H9 (cell line): ENCODE measurements around the gene RERE. TPM values are rescaled to one million over a fixed set of nuclear protein-coding genes. Genes with fewer than 3 reads are reported as not detected.

Source experiments
- DNase-seq: peaks from one replicate; pipeline ENCODE4 v3.0.0-alpha.2; 2017
- H2AFZ ChIP-seq: one replicate; pipeline ENCODE4 v1.6.1; 2013; ENCODE audit warnings: mild to moderate bottlenecking, low read length, control low read depth, moderate library complexity
- H2AK5ac ChIP-seq: 2 replicates; pipeline ENCODE4 v1.6.1; 2013; ENCODE audit warnings: low read length, control low read depth, mixed read lengths; ENCODE audit not compliant: insufficient read length
- H2BK120ac ChIP-seq: one replicate; pipeline ENCODE4 v1.6.1; 2013; ENCODE audit warnings: low read depth, mild to moderate bottlenecking, low read length, control low read depth, inconsistent platforms; ENCODE audit not compliant: poor library complexity, severe bottlenecking
- H2BK12ac ChIP-seq: 2 replicates; pipeline ENCODE4 v1.6.1; 2013; ENCODE audit warnings: low read length, control low read depth, mixed read lengths, low read depth; ENCODE audit not compliant: insufficient read length
- H2BK15ac ChIP-seq: 2 replicates; pipeline ENCODE4 v1.6.1; 2013; ENCODE audit warnings: low read depth, low read length, control low read depth
- H2BK20ac ChIP-seq: one replicate; pipeline ENCODE4 v1.6.1; 2013; ENCODE audit warnings: low read depth, mild to moderate bottlenecking, low read length, control low read depth, inconsistent platforms; ENCODE audit not compliant: poor library complexity, severe bottlenecking
- H2BK5ac ChIP-seq: 2 replicates; pipeline ENCODE4 v1.6.1; 2013; ENCODE audit warnings: low read length, control low read depth, mixed read lengths; ENCODE audit not compliant: insufficient read length
- H3K14ac ChIP-seq: 2 replicates; pipeline ENCODE4 v1.6.1; 2013; ENCODE audit warnings: low read length, control low read depth; ENCODE audit not compliant: insufficient read depth
- H3K18ac ChIP-seq: 2 replicates; pipeline ENCODE4 v1.6.1; 2013; ENCODE audit warnings: low read depth, mild to moderate bottlenecking, mixed read lengths, low read length, control low read depth; ENCODE audit not compliant: insufficient read length
- H3K23ac ChIP-seq: 2 replicates; pipeline ENCODE4 v1.6.1; 2013; ENCODE audit warnings: low read length, control low read depth, mixed read lengths, low read depth; ENCODE audit not compliant: insufficient read length
- H3K23me2 ChIP-seq: 2 replicates; pipeline ENCODE4 v1.6.1; 2013; ENCODE audit warnings: low read depth, mild to moderate bottlenecking, mixed read lengths, low read length, control low read depth; ENCODE audit not compliant: insufficient read length, poor library complexity, severe bottlenecking
- H3K27ac ChIP-seq: 2 replicates; pipeline ENCODE4 v1.5.1; 2013; ENCODE audit warnings: low read length, control low read depth, mixed read lengths, low read depth; ENCODE audit not compliant: insufficient read length
- H3K27me3 ChIP-seq: 2 replicates; pipeline ENCODE4 v1.6.1; 2013; ENCODE audit warnings: low read length, control low read depth, inconsistent platforms; ENCODE audit not compliant: insufficient read depth
- H3K4ac ChIP-seq: 2 replicates; pipeline ENCODE4 v1.6.1; 2013; ENCODE audit warnings: low read depth, mild to moderate bottlenecking, control low read depth, inconsistent platforms, low read length, moderate library complexity
- H3K4me1 ChIP-seq: 2 replicates; pipeline ENCODE4 v1.6.1; 2013; ENCODE audit warnings: low read length, control low read depth, inconsistent platforms; ENCODE audit not compliant: insufficient read depth
- H3K4me2 ChIP-seq: 2 replicates; pipeline ENCODE4 v1.6.1; 2013; ENCODE audit warnings: low read length, control low read depth, mixed read lengths; ENCODE audit not compliant: insufficient read length, insufficient read depth
- H3K56ac ChIP-seq: 2 replicates; pipeline ENCODE4 v1.6.1; 2013; ENCODE audit warnings: low read depth, mild to moderate bottlenecking, mixed read lengths, low read length, control low read depth; ENCODE audit not compliant: insufficient read length
- H3K79me1 ChIP-seq: 2 replicates; pipeline ENCODE4 v1.6.1; 2013; ENCODE audit warnings: low read depth, mild to moderate bottlenecking, moderate library complexity, low read length, control low read depth, inconsistent platforms; ENCODE audit not compliant: insufficient read depth, poor library complexity, severe bottlenecking
- H3K79me2 ChIP-seq: 2 replicates; pipeline ENCODE4 v1.6.1; 2013; ENCODE audit warnings: low read length, control low read depth, inconsistent platforms; ENCODE audit not compliant: insufficient read depth
- H3K9ac ChIP-seq: 2 replicates; pipeline ENCODE4 v1.6.1; 2013; ENCODE audit warnings: low read length, control low read depth, mixed read lengths; ENCODE audit not compliant: insufficient read length; ENCODE audit errors: extremely low read depth
- H3K9me3 ChIP-seq: one replicate; pipeline ENCODE4 v1.6.1; 2013; ENCODE audit warnings: low read depth, low read length, inconsistent platforms; ENCODE audit not compliant: control insufficient read depth
- H3T11ph ChIP-seq: one replicate; pipeline ENCODE4 v1.6.1; 2013; ENCODE audit warnings: mild to moderate bottlenecking, low read length, control low read depth, inconsistent platforms
- H4K20me1 ChIP-seq: one replicate; pipeline ENCODE4 v1.6.1; 2013; ENCODE audit not compliant: control insufficient read depth, insufficient read length, insufficient read depth
- H4K5ac ChIP-seq: 2 replicates; pipeline ENCODE4 v1.6.1; 2013; ENCODE audit warnings: low read depth, mild to moderate bottlenecking, mixed read lengths, low read length, control low read depth; ENCODE audit not compliant: insufficient read length
- H4K8ac ChIP-seq: replicated peaks from 2 replicates; pipeline ENCODE4 v1.6.1; 2013; ENCODE audit warnings: low read length, control low read depth, mixed read lengths, low read depth; ENCODE audit not compliant: insufficient read length
- H4K91ac ChIP-seq: 2 replicates; pipeline ENCODE4 v1.6.1; 2013; ENCODE audit warnings: low read depth, mild to moderate bottlenecking, moderate library complexity, mixed read lengths, low read length, control low read depth; ENCODE audit not compliant: insufficient read length
- H3K27ac Mint-ChIP-seq, 3 experiments: 2 replicates in 2 of 3; 3 replicates in 1 of 3; pipeline ENCODE4 v1.8.0; 2020 to 2021; ENCODE audit warnings: mixed read lengths in 3 of 3, mild to moderate bottlenecking in 1 of 3, moderate library complexity in 1 of 3
- H3K27me3 Mint-ChIP-seq: 2 replicates; pipeline ENCODE4 v1.8.0; 2021; ENCODE audit warnings: low read depth, mild to moderate bottlenecking, moderate library complexity, mixed read lengths
- H3K36me3 Mint-ChIP-seq, 3 experiments: 2 replicates in 2 of 3; 3 replicates in 1 of 3; pipeline ENCODE4 v1.8.0; 2020 to 2021; ENCODE audit warnings: low read depth in 3 of 3, mixed read lengths in 3 of 3; ENCODE audit not compliant: insufficient read depth in 1 of 3
- H3K4me1 Mint-ChIP-seq, 2 experiments: 2 replicates each; pipeline ENCODE4 v1.8.0; 2020; ENCODE audit warnings: mixed read lengths in 2 of 2
- H3K4me3 Mint-ChIP-seq, 2 experiments: 2 replicates in 1 of 2; 3 replicates in 1 of 2; pipeline ENCODE4 v1.8.0; 2020 to 2021; ENCODE audit warnings: mild to moderate bottlenecking in 2 of 2, mixed read lengths in 2 of 2, moderate library complexity in 1 of 2
- H3K9me3 Mint-ChIP-seq, 2 experiments: 2 replicates in 1 of 2; 3 replicates in 1 of 2; pipeline ENCODE4 v1.8.0; 2020; ENCODE audit warnings: mild to moderate bottlenecking in 2 of 2, mixed read lengths in 2 of 2, moderate library complexity in 1 of 2
- CTCF ChIP-seq: fragments of 200-600 bp; sonication (generic); conservative IDR thresholded peaks from 3 replicates; pipeline ENCODE4 v1.8.0; 2021; ENCODE audit warnings: antibody characterized with exemption, mild to moderate bottlenecking
- WGBS: extraction: QIAGEN DNeasy Blood & Tissue Kit; methylation state at CpG from one replicate; pipeline ENCODE4 v1.1.7; 2013; ENCODE audit warnings: missing lambda C conversion rate, low lambda C conversion rate, mixed read lengths; ENCODE audit not compliant: insufficient read length; ENCODE audit errors: extremely low coverage; 5-methylcytosine and 5-hydroxymethylcytosine counted together
- total RNA-seq: library from RNA; stranded (reverse); gene quantifications from 2 replicates; pipeline ENCODE4 v1.2.1, GENCODE V29; 2021

Gene RERE
- total RNA-seq, 1 experiment from 2014 or later = 103 TPM

- Histone ChIP-seq H3K56ac (no peak overlapping the region), H4K20me1 (no peaks in the 10 kb centered on the region), H3K27me3 (no peaks in the 10 kb centered on the region), H3T11ph (no peak overlapping the region), H3K79me1 (no peaks in the 10 kb centered on the region), H3K79me2 (no peaks in the 10 kb centered on the region), H2BK15ac (no peak overlapping the region), H3K4me1 (no peaks in the 10 kb centered on the region), H2AFZ (no peak overlapping the region), H2BK120ac (no peak overlapping the region), H2BK12ac (no peak overlapping the region), H2AK5ac (no peak overlapping the region), H2BK5ac (no peak overlapping the region), H2BK20ac (no peak overlapping the region), H4K5ac (no peak overlapping the region), H3K4me2 (no peak overlapping the region), H3K9me3 (no peaks in the 10 kb centered on the region), H3K23me2 (no peaks in the 10 kb centered on the region), H3K4ac (no peak overlapping the region), H3K9ac (no peak overlapping the region), H4K91ac (no peak overlapping the region), H3K18ac (no peak overlapping the region), H3K14ac (no peak overlapping the region), H4K8ac (no peak overlapping the region), H3K27ac (no peak overlapping the region), H3K23ac (no peak overlapping the region)
- Mint-ChIP-seq H3K4me3 (no peak overlapping the region), H3K9me3 (no peaks in the 10 kb centered on the region), H3K4me1 (peaks cover 6 to 13% of the 10 kb centered on the region in 2 experiments), H3K36me3 (peaks cover 7 to 37% (median 37%) of the 10 kb centered on the region in 3 experiments; a peak in 5 of 7 replicates), H3K27me3 (no peaks in the 10 kb centered on the region), H3K27ac (peak overlapping the region in 1 of 3 experiments; percentile 19; a peak in 2 of 7 replicates)
- no peak for TF ChIP-seq CTCF
- no CpG with 5 or more reads among the region's 3 CpGs for WGBS
- DNase-seq = no peak
These were observed 277.0 kb downstream of the RERE start for GRCh38 chr1:8540261-8540941.
